DOHH2 (cell line): ENCODE measurements around the gene CDHR1.

Experiments used
- H3F3A ChIP-seq: fragments of 200-600 bp; sonication (generic), shearing (Covaris generic); 2 replicates; pipeline ENCODE4 v1.6.0; 2016; ENCODE audit warnings: antibody characterized with exemption, mild to moderate bottlenecking; ENCODE audit not compliant: control insufficient read depth, insufficient read depth
- H3K27ac ChIP-seq: fragments of 200-600 bp; sonication (generic); 2 replicates; pipeline ENCODE4 v1.5.1; 2014; ENCODE audit warnings: low read depth, mild to moderate bottlenecking, low read length, moderate library complexity
- H3K27me3 ChIP-seq: fragments of 200-600 bp; sonication (generic); 2 replicates; pipeline ENCODE4 v1.6.1; 2014; ENCODE audit warnings: mild to moderate bottlenecking, low read length, mixed read lengths; ENCODE audit not compliant: control insufficient read depth
- H3K36me3 ChIP-seq: fragments of 200-600 bp; sonication (generic); 2 replicates; pipeline ENCODE4 v1.6.1; 2014; ENCODE audit warnings: mild to moderate bottlenecking, low read length, moderate library complexity, mixed read lengths; ENCODE audit not compliant: control insufficient read depth
- H3K4me1 ChIP-seq: fragments of 200-600 bp; sonication (generic); 2 replicates; pipeline ENCODE4 v1.6.1; 2014; ENCODE audit warnings: mild to moderate bottlenecking, low read length, mixed read lengths; ENCODE audit not compliant: control insufficient read depth
- H3K4me2 ChIP-seq: fragments of 200-600 bp; sonication (generic); 2 replicates; pipeline ENCODE4 v1.6.0; 2014; ENCODE audit warnings: mild to moderate bottlenecking, low read length, moderate library complexity
- H3K4me3 ChIP-seq: fragments of 200-600 bp; sonication (generic); 2 replicates; pipeline ENCODE4 v1.5.1; 2014; ENCODE audit warnings: mild to moderate bottlenecking, low read length, mixed read lengths
- H3K79me2 ChIP-seq: fragments of 200-600 bp; sonication (generic); 2 replicates; pipeline ENCODE4 v1.6.1; 2014; ENCODE audit warnings: mild to moderate bottlenecking, low read length, mixed read lengths; ENCODE audit not compliant: control insufficient read depth
- H3K9me2 ChIP-seq: fragments of 200-600 bp; sonication (generic); replicated peaks from 2 replicates; pipeline ENCODE4 v1.6.1; 2014; ENCODE audit warnings: mild to moderate bottlenecking, low read length, mixed read lengths; ENCODE audit not compliant: control insufficient read depth
- H3K9me3 ChIP-seq: fragments of 200-600 bp; sonication (generic); 2 replicates; pipeline ENCODE4 v1.6.1; 2014; ENCODE audit warnings: antibody characterized with exemption, low read length, mixed read lengths; ENCODE audit not compliant: control insufficient read depth, insufficient read depth
- H4K20me1 ChIP-seq: fragments of 200-600 bp; sonication (generic); 2 replicates; pipeline ENCODE4 v1.6.0; 2014; ENCODE audit warnings: low read depth, mild to moderate bottlenecking, antibody characterized with exemption, low read length, moderate library complexity; ENCODE audit not compliant: control insufficient read depth, insufficient read depth
- CTCF ChIP-seq: fragments of 200-600 bp; sonication (generic); IDR thresholded peaks from one replicate; pipeline ENCODE4 v1.5.1; 2014; ENCODE audit warnings: antibody characterized with exemption, mild to moderate bottlenecking, low read depth, low read length; ENCODE audit not compliant: poor library complexity, severe bottlenecking
- EZH2phosphoT487 ChIP-seq: fragments of 200-600 bp; sonication (generic); IDR thresholded peaks from 2 replicates; pipeline ENCODE4 v1.6.1; 2017; ENCODE audit warnings: borderline replicate concordance, mild to moderate bottlenecking, antibody characterized with exemption, low read length, moderate library complexity, mixed read lengths

The CDHR1 gene

GRCh38 chr10:84193846-84194423, 402 bp upstream of the CDHR1 start:
- no peaks in the 10 kb centered on the region for H3K9me2 ChIP-seq
- H4K20me1 ChIP-seq: no peaks in the 10 kb centered on the region
- H3F3A ChIP-seq: no peaks in the 10 kb centered on the region
- no peaks in the 10 kb centered on the region for H3K36me3 ChIP-seq
- no peaks in the 10 kb centered on the region for H3K9me3 ChIP-seq
- TF ChIP-seq CTCF: no peak
- TF ChIP-seq EZH2phosphoT487: no peak
- H3K4me1 ChIP-seq: peaks cover 4% of the 10 kb centered on the region; the same call in 1 of the 2 replicates
- H3K79me2 ChIP-seq: no peaks in the 10 kb centered on the region
- H3K27ac ChIP-seq: no peak overlapping the region
- peaks cover 53% of the 10 kb centered on the region for H3K27me3 ChIP-seq
- peak overlapping the region; percentile 55 for H3K4me3 ChIP-seq
- peak overlapping the region; percentile 62 for H3K4me2 ChIP-seq

GRCh38 chr10:84195044-84195830, 900 bp downstream of the CDHR1 start:
- no peaks in the 10 kb centered on the region for H3K79me2 ChIP-seq
- no peaks in the 10 kb centered on the region for H4K20me1 ChIP-seq
- no peaks in the 10 kb centered on the region for H3K9me2 ChIP-seq
- no peak overlapping the region for H3K27ac ChIP-seq
- no peaks in the 10 kb centered on the region for H3K9me3 ChIP-seq
- H3K4me3 ChIP-seq: no peak overlapping the region; the same call in 1 of the 2 replicates
- H3K36me3 ChIP-seq: no peaks in the 10 kb centered on the region
- peaks cover 4% of the 10 kb centered on the region; the same call in 1 of the 2 replicates for H3K4me1 ChIP-seq
- H3K4me2 ChIP-seq: peak overlapping the region; percentile 62; the same call in 1 of the 2 replicates
- no peak for TF ChIP-seq CTCF
- no peak for TF ChIP-seq EZH2phosphoT487
- peaks cover 53% of the 10 kb centered on the region for H3K27me3 ChIP-seq
- no peaks in the 10 kb centered on the region for H3F3A ChIP-seq

GRCh38 chr10:84196083-84196482, 1.7 kb downstream of the CDHR1 start:
- Histone ChIP-seq H3K27ac (no peak overlapping the region), H3F3A (no peaks in the 10 kb centered on the region), H3K9me2 (no peaks in the 10 kb centered on the region), H3K36me3 (no peaks in the 10 kb centered on the region), H3K4me3 (no peak overlapping the region), H3K79me2 (no peaks in the 10 kb centered on the region), H4K20me1 (no peaks in the 10 kb centered on the region), H3K9me3 (no peaks in the 10 kb centered on the region), H3K4me2 (no peak overlapping the region), H3K4me1 (peaks cover 4% of the 10 kb centered on the region; the same call in 1 of the 2 replicates), H3K27me3 (peaks cover 53% of the 10 kb centered on the region)
- no peak for TF ChIP-seq EZH2phosphoT487
- TF ChIP-seq CTCF: no peak
